Sigmoid colon (tissue), 7 donors: ENCODE results near the gene DMRTC2. TPM values are rescaled to one million over a fixed set of nuclear protein-coding genes. Genes with fewer than 3 reads are reported as not detected.
"Not testable (repeated sequence)": the region's sequence is repeated elsewhere in the genome, so short reads cannot be mapped to it uniquely, and the experiment has no call there.

Source experiments
- DNase-seq: peaks from one replicate; pipeline ENCODE4 v3.0.0-alpha.2; 2019
- H3K27ac ChIP-seq, 4 donors: fragments of 200-600 bp; sonication (generic); one replicate each; pipeline ENCODE4 v1.5.1; 2016 to 2019; ENCODE audit warnings: mild to moderate bottlenecking in 1 of 4
- H3K27me3 ChIP-seq, 3 donors: fragments of 200-600 bp; sonication (generic); one replicate each; pipeline ENCODE4 v1.5.1; 2019; ENCODE audit warnings: mild to moderate bottlenecking in 1 of 3
- H3K36me3 ChIP-seq, 4 donors: fragments of 200-600 bp; sonication (generic); one replicate each; pipeline ENCODE4 v1.5.1; 2016 to 2019
- H3K4me1 ChIP-seq, 4 donors: fragments of 200-600 bp; sonication (generic); one replicate each; pipeline ENCODE4 v1.5.1; 2017 to 2019
- H3K4me3 ChIP-seq, 4 donors: fragments of 200-600 bp; sonication (generic); one replicate each; pipeline ENCODE4 v1.5.1; 2017 to 2019; ENCODE audit warnings: mild to moderate bottlenecking in 2 of 4, moderate library complexity in 1 of 4
- H3K9me3 ChIP-seq, 4 donors: fragments of 200-600 bp in 3 of 4; sonication (generic) in 3 of 4; one replicate each; pipeline versions ENCODE4 v1.5.1 to v1.6.1; 2013 to 2019
- CTCF ChIP-seq, 4 experiments: fragments of 450-650 bp in 3 of 4; fragments of 200-600 bp in 1 of 4; IDR thresholded peaks; one replicate each; pipeline ENCODE4 v1.5.1; 2016 to 2019; ENCODE audit warnings: antibody characterized with exemption in 4 of 4, mild to moderate bottlenecking in 3 of 4, moderate library complexity in 2 of 4
- EP300 ChIP-seq, 4 donors: sonication (generic); formaldehyde crosslinking; IDR thresholded peaks; one replicate each; pipeline ENCODE4 v1.6.1; 2017; ENCODE audit warnings: antibody characterized with exemption in 4 of 4
- POLR2A ChIP-seq, 2 donors: fragments of 450-650 bp; IDR thresholded peaks; one replicate each; pipeline ENCODE4 v1.6.1; 2016; ENCODE audit warnings: antibody characterized with exemption in 2 of 2, mild to moderate bottlenecking in 2 of 2, moderate library complexity in 2 of 2
- POLR2AphosphoS5 ChIP-seq, 4 donors: sonication (generic); formaldehyde crosslinking; IDR thresholded peaks; one replicate each; pipeline ENCODE4 v1.6.1; 2017; ENCODE audit warnings: antibody characterized with exemption in 4 of 4
- WGBS, 2 donors: extraction: QIAGEN DNeasy Blood & Tissue Kit; methylation state at CpG; one replicate each; pipeline ENCODE4 v1.1.7; 2013; 5-methylcytosine and 5-hydroxymethylcytosine counted together
- intact Hi-C: fragments of 100-400 bp; cut with DNase I; formaldehyde crosslinking; loops from one replicate; pipeline ENCODE4 v1.15.1; 2023
- polyA plus RNA-seq, 3 donors: library from polyadenylated mRNA; stranded (reverse); fragments of 200-250 nt; gene quantifications; one replicate each; pipeline ENCODE4 v1.2.3, GENCODE V29; 2013
- total RNA-seq, 4 donors: library from RNA; depleted of rRNA; stranded (reverse); fragments of >200 nt; gene quantifications; one replicate each; pipeline ENCODE4 v1.1.0, GENCODE V29; 2016
- donor health status: healthy with polysubstance abuse.
- donor health status: Bipolar disorder and iron deficiency.
- donor health status: healthy.

Gene DMRTC2
- total and polyA plus RNA-seq, 7 donors = not detected

- H3K36me3 ChIP-seq = peaks cover 11 to 42% (median 27%) of the 10 kb centered on the region in 4 donors
- DNase-seq = peak; percentile 65
- intact Hi-C loops = no loop called here
- no peak overlapping the region for H3K4me3 ChIP-seq
- no peaks in the 10 kb centered on the region for H3K9me3 ChIP-seq
- TF ChIP-seq POLR2AphosphoS5 (IDR thresholded peaks at IDR 0.05) (peak in 2 of 4 donors; percentile 38), CTCF (IDR thresholded peaks at IDR 0.05) (peak in 2 of 4 experiments; percentile 32 to 42), POLR2A (IDR thresholded peaks at IDR 0.05) (no peak)
- H3K4me1 ChIP-seq = no peaks in the 10 kb centered on the region
- H3K27me3 ChIP-seq = no peaks in the 10 kb centered on the region
- H3K27ac ChIP-seq = no peak overlapping the region
- 37 to 47% methylated on average over 18 of the region's 18 CpGs for WGBS, 2 donors
Measured at GRCh38 chr19:41872775-41873647, 28.2 kb downstream of the DMRTC2 start.

- intact Hi-C loops, DNase-seq, H3K4me1 ChIP-seq, H3K27ac ChIP-seq, H3K27me3 ChIP-seq, H3K4me3 ChIP-seq, H3K9me3 ChIP-seq: not testable (repeated sequence)
- WGBS, 2 donors = 65 to 70% methylated on average over 3 of the region's 3 CpGs
- H3K36me3 ChIP-seq = peaks cover 3 to 12% (median 11%) of the 10 kb centered on the region in 4 donors
Measured at GRCh38 chr19:41875973-41876372, 31.1 kb downstream of the DMRTC2 start.

GRCh38 chr19:41876847-41877832 lies 32.3 kb downstream of the DMRTC2 start, which contains the start of gene CD79A:
CD79A (plus strand) TSS chr19:41877279; CDS start chr19:41877305, 26 bp downstream.
- intact Hi-C loops = no loop called here
- Histone ChIP-seq H3K4me1 (no peaks in the 10 kb centered on the region), H3K9me3 (no peaks in the 10 kb centered on the region), H3K27ac (no peak within 1 kb of the TSS), H3K27me3 (no peaks in the 10 kb centered on the region), H3K36me3 (peaks cover 0 to under 1% (median under 1%) of the 10 kb centered on the region in 4 donors), H3K4me3 (no peak within 1 kb of the TSS)
- DNase-seq = no peak
- WGBS, 2 donors = 44 to 82% methylated on average over 9 of the region's 9 CpGs
- no peak for TF ChIP-seq EP300 (IDR thresholded peaks at IDR 0.05)
- TF ChIP-seq POLR2AphosphoS5 (IDR thresholded peaks at IDR 0.05) = no peak
- TF ChIP-seq POLR2A (IDR thresholded peaks at IDR 0.05) = no peak
- TF ChIP-seq CTCF (IDR thresholded peaks at IDR 0.05) = no peak

- Histone ChIP-seq H3K4me3 (no peak overlapping the region), H3K36me3 (no peaks in the 10 kb centered on the region), H3K27ac (no peak overlapping the region), H3K4me1 (peaks cover 0 to 5% (median 0%) of the 10 kb centered on the region in 4 donors), H3K9me3 (no peaks in the 10 kb centered on the region), H3K27me3 (no peaks in the 10 kb centered on the region)
- TF ChIP-seq EP300 (IDR thresholded peaks at IDR 0.05) (no peak), POLR2AphosphoS5 (IDR thresholded peaks at IDR 0.05) (no peak), POLR2A (IDR thresholded peaks at IDR 0.05) (no peak), CTCF (IDR thresholded peaks at IDR 0.05) (no peak)
- WGBS, 2 donors = 67 to 84% methylated on average over 17 of the region's 17 CpGs
- intact Hi-C loops = no loop called here
- no peak for DNase-seq
Measured at GRCh38 chr19:41877916-41878905, 33.4 kb downstream of the DMRTC2 start.
